HG03095 (cell line): ENCODE measurements around the gene HACD3.

Experiments
- ATAC-seq: cut with Tn5 transposase; IDR thresholded peaks from one replicate; pipeline ENCODE4 v1.9.1; 2021; ENCODE audit warnings: moderate library complexity; ENCODE audit not compliant: unreplicated experiment

HACD3 gene, protein sequence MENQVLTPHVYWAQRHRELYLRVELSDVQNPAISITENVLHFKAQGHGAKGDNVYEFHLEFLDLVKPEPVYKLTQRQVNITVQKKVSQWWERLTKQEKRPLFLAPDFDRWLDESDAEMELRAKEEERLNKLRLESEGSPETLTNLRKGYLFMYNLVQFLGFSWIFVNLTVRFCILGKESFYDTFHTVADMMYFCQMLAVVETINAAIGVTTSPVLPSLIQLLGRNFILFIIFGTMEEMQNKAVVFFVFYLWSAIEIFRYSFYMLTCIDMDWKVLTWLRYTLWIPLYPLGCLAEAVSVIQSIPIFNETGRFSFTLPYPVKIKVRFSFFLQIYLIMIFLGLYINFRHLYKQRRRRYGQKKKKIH

DNA sequence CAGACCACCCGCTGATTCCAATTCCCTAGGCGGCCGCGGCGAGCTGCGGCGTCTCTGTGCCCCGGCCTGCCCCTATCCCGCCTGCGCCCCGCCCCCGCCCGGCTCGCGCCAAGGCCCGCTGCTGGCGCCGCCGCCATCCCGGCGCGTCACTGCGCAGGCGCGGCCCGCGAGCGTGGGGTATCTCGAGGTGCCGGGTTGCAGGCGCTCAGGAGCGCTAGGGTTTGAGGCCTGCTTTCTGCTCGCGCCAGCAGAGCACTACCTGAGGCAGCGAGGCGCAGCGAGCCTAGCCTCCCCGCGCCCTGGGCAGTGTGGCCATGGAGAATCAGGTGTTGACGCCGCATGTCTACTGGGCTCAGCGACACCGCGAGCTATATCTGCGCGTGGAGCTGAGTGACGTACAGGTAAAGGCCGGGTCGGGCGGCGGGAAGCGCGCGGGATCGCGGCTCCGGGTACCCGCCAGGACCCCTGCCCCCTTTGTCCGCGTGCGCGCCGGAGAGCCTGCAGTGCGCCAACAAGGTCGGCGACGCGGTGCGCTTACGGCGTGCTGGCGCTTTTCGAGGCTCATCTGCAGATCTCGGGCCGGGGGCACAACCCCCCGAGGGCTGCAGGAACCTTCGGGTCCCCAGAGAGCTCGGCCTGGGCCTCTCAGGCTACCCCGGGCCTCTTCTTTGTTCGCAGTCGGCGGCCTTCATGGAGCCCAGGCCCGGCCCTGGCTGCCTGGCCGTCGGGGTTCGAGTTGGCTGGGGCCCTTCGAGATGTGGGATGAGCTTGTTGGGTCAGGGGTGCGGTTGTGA lies at the start of gene HACD3:
Gene HACD3, plus strand, starts transcription at position 146 of the 794 bp plus-strand sequence. Its CDS starts 169 bp downstream, at position 315.
- ATAC-seq, result peak; percentile 59

DNA sequence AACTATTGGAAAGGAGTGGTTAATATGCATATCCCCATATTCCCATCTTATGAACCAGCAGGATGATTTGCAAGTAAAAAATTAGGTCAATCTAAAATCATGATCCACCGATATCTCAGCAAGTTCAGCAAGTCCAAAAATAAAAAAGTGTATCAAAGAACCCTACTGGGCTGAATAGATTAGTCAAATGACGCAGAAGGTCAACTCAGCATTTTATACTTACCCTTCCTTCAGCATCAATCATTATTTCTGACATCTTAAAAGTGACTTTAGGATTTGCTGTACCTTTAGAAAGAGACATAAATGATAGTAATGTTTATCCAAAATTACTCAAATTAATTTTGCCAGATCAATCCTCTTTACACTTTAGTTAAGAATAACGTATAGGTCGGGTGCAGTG lies 45.4 kb upstream of the HACD3 start:
- no peak for ATAC-seq

DNA sequence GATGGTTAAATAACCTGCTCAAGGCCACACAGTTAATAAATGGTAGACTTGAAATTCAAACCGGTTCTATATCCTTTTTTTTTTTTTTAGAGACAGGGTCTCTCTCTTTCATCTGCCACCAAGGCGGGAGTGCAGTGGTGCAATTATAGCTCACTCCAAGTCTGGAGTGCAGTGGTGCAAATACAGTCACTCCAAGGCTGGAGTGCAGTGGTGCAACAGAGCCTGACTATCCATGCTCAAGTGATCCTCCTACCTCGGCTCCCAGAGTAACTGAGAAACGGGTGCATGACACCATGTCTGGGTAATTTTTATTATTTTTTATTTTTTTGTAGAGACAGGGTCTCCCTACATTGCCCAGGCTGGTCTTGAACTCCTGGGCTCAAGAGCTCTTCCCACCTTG lies 36.2 kb upstream of the HACD3 start:
- no peak for ATAC-seq

DNA sequence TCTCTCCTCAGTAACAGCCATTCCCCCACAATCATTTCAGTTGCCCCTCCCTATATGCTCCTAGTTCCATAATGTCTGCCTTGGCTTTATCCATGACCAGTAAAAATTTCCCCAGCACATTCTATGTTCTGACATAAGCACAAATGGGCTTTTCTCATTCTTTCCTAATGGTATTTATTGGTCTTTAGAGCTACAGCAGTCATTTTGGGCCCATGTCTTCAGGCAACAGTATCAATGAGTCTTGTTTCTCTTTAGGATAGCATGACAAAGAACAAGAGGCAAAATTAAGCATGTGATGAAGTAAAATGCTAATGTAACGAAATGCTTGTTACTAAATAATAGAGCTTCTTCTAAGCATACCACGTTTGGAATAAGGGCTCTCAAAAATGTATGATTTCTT lies 20.9 kb upstream of the HACD3 start:
- no peak for ATAC-seq

DNA sequence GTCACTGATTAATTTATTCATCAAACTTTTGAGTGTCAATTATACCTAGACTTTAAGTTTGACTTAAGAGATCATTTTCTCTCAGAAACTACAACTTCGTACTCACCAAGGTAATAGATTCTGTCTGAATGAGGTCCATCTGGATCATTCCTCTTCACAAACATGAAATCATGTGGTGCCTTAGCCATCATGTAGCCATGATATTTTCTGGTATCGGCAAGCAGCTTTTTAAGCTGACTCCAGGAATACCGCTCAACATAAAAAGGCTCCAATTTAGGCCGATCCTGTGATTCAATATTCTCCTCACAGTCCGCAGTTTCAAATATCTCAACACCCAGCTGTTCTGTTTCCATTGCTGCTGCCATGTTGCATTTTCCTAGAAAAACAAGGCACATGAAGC lies 18.1 kb upstream of the HACD3 start:
- no peak for ATAC-seq

DNA sequence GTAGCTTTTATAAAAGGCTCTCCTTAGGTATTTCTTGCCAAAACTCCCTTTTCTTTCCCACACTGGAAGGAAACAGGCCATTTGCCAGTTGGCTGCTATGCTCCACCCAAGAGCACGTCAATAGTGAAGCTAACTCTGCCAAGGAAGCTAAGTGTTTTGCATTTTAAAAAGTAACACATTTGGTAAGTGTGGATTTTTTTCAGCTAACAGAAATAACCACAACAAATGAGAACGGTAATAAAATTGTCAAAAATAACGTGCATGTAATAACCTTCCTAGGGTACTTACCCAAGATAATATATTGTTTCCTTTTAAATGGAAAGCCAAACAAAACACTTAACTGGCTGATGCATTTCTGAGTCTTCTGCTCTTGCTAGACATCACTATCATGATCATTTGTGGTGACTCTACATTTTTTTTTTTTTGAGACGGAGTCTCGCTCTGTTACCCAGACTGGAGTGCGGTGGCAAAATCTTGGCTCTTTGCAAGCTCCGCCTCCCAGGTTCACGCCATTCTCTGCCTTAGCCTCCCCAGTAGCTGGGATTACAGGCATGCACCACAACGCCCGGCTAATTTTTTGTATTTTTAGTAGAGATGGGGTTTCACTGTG lies 17.4 kb upstream of the HACD3 start:
- no peak for ATAC-seq

DNA sequence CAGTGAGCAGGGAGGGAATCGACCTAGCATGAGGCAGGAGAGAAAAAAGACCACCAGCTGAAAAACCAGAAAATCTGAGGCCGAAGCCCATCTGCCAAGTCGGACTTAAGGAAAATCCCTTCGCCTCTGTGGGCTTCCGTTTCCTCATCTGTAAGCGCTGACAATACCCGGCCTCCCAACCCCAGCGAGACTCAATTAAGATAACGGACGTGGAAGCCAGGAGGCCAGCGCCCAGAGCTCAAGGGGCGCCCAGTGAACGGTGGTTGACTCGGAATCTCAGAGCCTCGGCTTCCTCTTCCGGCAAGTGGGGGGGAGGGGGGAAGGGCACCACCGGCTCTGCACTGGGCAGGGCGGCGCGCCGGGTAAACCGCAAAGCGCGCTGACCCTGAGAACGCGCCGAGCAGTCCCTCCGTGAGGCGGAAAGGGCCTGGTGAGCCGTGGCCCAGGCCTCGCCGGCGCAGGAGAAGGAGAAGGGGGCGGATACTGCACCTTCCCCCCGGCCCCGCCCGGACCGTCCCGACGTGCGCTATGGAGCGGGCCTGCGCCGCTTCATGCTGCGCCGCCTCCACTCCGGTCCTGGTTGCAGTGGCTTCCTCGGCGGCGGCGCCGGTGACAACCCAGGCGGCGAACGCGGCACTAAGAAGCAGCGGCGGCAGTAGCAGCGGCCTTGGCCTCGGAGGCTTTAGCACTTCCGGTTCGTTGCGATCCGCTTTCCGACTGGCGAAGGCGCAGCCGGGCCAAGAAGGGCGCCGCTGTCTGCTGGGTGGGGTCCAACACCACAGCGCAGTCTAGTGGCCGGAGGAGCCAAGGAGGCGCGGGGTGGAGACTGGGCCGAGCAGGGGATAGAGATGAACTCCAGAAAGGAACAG lies 13.0 kb upstream of the HACD3 start, which contains the start of gene DPP8:
Gene DPP8, minus strand, starts transcription at position 693 of the 869 bp plus-strand sequence. CDS start 5,136 bp downstream, outside the sequence.
- ATAC-seq, result peak; percentile 90

DNA sequence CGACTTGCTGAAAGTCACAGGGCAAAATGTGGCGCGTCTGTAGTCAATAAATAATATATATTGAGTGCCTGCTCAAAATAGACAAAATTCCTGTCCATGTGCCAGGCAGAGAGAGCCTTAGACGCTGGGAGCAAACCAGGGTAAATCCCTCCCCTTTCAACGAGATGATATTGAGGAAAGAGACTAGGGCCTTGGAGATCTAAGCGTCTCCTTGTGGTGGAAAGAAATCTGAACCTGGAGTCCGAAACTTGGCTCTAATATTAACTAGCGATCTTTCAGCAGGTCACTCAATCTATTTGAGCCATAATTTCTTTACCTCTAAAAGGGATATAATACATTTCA lies 12.4 kb upstream of the HACD3 start:
- no peak for ATAC-seq

DNA sequence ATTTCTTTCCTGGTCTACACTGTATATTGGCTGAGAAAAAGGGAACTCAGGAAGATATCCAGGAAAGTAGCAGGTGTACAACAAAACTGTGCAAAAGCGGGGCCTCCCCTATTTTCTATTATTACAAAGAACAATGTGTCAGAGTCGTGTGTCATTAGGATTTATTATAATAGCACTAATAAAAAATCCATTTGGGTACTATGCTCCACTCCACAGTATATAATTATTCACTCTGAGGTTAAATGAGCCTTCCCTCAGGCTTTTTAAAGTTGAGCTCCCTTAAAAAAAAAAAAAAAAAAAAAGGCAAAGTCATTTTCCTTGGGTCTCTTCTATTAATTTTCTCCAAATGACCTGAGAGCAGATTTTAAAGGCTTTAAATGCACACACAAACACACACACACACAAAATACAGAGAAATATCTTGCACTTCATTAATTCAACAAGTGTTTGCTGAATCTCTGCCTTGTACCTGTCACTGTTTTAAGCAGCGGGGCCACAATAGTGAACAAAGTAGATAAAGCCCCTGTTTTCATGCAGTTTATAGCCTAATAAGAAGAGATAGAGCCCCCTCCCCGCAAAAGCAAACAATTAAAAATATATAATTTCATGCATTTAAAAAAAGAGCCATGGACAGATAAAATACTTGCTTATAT lies 11.5 kb upstream of the HACD3 start:
- ATAC-seq, result no peak

DNA sequence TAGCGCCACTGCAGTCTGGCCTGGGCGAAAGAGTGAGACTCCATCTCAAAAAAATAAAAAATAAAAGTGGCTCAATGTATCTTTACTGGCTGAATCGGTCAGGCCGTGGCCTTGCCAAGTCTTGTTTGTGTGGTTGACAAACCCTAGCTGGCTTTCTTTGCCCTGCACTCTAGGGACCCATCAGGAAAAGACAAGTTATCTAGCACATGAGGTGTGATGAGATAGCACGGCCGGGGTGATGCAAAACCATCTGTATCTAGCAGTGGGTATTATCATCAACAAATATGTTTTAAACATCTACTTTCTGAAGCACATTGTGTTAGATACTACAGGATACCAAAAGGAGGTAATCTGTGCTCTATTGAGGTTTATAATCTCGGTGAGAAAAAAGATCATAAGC lies 8.9 kb upstream of the HACD3 start:
- no peak for ATAC-seq

DNA sequence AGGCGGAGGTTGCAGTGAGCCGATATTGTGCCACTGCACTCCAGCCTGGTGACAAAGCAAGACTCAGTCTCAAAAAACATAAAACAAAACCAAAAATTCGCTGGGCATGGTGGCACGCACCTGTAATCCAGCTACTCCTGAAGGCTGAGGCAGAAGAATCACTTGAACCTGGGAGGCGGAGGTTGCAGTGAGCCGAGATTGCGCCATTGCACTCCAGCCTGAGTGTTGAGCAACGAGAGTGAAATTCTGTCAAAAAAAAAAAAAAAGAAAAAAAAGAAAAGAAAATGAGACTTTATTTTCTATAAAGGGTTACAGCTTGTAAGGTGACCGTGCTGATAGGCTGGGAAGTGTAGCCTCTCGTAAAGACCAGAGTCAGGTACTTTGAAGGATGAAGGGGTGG lies 6.0 kb upstream of the HACD3 start:
- ATAC-seq, result no peak

DNA sequence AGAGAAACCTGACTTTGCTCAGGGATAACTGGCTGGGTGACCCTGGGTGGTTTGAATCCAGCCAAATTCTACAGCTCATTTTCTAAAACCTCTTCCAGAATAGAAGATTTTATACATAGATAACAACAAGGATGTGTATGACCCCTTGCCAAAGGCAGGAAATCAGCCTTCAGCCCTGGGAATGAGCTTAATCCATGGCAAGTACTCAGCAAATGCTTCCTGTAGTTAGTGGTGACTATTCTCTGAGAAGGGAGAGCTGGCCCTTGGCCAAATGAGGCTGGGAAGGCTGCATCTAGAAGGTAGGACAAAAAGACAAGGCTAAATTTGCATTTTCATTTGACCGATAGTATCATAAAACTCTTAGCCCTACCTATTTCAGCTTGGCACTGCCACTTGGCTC lies 4.6 kb upstream of the HACD3 start:
- ATAC-seq, result no peak

DNA sequence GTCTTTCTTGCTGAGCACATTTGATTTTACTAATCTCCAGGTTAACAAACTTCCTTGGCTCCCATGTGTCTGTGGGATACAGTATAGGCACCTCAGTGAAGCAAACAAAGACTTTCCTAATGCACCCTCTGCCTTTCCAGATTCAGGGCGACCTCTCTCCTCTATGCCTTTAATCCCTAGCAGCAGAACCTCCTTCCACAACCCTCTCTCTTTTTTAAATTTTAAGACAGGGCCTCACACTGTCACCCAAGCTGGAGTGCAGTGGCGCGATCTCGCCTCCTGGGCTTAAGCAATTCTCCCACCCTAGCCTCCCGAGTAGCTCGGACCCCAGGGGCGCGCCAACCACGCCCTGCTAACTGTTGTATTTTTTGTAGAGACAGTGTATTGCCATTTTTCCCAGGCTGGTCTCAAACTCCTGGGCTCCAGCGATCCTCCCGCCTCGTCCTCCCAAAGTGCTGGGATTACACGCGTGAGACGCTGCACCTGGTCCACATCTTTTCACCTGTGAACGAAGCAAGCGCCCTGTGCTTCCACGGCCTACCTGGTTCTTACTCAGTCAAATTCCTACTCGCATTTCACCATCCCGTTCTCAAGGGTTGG lies 1.7 kb upstream of the HACD3 start:
- no peak for ATAC-seq

DNA sequence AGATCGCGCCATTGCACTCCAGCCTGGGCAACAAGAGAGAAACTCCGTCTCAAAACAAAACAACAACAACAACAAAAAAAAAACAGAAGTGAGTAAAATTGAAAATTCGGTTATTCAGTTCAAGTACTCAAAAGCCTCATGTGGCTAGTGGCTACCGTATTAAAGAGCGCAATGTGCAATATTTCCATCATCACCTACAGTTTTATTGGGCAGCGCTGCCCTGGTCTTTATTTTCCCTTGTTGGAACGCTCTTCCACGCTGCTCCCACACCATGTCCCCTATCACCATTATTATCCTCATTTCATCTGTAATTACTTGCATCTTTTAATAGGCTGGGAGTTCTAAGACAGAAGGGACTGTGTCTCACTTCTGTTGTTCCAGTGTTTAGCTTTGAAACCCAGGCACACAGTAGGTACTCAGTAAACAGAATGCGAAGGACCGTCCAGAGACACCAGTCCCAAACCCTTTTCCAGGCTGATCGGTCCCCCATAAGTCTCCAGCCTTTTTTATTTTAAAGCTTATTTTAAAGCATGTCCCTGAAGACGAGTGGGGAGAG lies 423 bp upstream of the HACD3 start:
- ATAC-seq, result no peak

DNA sequence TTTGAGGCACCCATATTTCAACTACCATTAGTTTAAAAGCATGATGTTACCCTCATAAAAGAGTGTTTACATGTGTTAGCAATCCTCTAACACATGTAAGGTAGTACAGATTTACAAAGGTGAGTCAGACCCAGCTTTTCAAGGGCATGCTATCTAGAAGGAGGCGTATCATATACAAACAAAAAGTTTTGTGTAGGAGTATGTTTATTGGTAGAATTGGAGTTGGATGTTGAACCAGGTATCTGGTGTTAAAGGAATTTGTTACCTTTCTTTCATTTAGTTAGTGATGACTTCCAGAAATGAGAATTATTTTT lies 2.4 kb downstream of the HACD3 start:
- no peak for ATAC-seq

DNA sequence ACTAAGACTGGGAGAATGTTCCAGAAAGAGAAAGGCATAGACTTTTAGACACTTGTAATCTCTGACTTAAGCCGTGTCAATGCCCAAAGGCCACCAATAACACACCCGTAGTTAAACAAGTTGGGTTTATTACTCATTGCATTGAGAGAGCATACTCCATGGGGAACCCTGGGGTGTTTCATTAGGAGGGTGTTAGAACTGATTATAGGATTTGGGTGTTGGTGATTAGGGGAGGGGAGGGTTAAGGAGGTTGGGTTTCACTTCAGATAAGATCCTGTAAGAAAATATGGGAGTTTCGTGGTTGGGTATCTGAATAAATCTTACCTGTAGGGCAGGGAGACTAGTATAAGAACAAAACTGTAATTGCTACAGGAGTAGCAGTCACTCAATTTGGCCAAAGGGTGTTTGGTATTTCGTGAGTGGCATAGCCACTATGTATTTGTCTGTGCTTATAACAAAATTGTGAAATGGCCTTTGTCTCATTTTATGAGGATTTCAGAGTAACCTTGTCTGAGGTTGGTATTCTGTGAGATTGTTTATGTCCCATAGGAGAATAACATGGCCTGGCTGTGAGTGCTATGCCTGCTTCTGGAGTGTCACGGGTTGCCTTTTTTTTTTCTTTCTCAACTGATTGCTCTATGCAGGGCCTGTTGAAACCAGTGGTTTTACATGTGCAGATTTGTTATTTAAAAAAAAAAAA lies 2.9 kb downstream of the HACD3 start:
- no peak for ATAC-seq

DNA sequence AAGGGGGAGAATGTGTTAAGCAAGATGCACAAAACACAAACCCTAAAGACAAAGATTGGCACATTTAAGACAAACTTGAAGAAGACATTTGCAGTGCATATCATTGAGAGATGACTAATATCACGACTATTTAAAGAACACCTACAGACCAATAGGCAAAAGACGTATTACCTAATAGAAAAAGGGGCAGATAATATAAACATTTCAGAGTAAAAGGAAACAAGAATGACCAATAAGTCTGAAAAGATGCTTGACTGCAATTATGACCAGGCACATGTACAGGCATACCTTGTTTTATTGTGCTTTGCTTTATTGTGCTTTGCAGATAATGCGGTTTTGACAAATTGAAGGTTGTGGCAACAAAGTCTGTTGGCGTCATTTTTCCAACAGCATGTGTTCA lies 4.9 kb downstream of the HACD3 start:
- no peak for ATAC-seq

DNA sequence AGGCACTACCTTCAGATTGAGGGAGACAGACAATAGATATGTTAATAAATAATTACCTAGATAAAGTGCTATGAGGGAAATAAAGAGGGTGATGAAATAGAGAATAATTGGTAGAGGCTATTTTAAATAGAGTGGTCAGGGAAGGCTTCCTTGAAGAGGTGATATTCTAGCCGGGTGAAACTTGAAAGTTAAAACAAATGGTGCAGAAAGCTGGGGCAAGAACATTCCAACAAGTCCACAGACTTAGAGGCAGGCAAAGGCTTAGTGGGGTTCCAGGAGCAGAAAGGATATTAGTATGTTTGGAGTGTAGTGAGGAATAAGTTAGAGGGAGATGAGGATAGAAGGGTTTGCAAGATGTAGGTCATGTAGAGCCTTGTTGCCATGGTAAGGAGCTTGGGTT lies 10.1 kb downstream of the HACD3 start:
- no peak for ATAC-seq

DNA sequence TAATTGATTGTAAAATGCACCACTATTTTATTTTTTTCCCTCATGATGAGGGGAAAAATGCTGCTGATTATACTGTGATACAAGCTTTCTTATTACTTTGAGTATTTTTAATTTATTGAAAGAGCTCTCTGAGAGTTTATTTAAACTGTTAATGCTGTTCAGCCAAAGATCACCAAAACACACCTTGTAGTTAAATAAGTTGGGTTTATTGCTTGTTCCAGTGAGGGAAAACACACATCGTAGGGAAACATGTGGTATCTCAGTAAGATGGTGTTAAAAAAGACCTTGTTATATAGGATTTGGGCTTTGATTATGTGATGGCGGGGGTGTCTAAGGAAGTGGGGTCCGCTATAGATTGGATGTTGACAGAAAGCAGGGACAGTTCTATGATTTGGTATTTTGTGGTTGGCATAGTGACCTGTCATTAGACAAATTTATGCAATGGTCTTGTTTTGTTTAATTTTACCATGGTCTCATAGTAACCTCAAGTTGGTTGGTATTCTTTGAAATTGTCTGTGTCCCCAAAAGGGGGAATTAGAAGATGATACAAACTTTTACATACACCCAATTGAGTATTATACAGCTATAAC lies 11.1 kb downstream of the HACD3 start:
- no peak for ATAC-seq
